Stimulated activated CD4-positive, alpha-beta T cell treated with anti-CD3 and anti-CD28 coated beads, Interleukin-1b, Interleukin-23, amount 100 ng/mL, for 24 hours (primary cell): ENCODE measurements around the gene SLC34A1.
A peak's percentile ranks its signal among the peaks of the same experiment; 100 is the strongest.
"Not testable (repeated sequence)": the region's sequence is repeated elsewhere in the genome, so short reads cannot be mapped to it uniquely, and the experiment has no call there.

ENCODE experiments used
- DNase-seq, 4 experiments: peaks; one replicate each; pipeline ENCODE4 v3.0.0-alpha.2; 2020; ENCODE audit warnings: low read depth in 4 of 4, low spot score in 1 of 4

SLC34A1 gene

DNA sequence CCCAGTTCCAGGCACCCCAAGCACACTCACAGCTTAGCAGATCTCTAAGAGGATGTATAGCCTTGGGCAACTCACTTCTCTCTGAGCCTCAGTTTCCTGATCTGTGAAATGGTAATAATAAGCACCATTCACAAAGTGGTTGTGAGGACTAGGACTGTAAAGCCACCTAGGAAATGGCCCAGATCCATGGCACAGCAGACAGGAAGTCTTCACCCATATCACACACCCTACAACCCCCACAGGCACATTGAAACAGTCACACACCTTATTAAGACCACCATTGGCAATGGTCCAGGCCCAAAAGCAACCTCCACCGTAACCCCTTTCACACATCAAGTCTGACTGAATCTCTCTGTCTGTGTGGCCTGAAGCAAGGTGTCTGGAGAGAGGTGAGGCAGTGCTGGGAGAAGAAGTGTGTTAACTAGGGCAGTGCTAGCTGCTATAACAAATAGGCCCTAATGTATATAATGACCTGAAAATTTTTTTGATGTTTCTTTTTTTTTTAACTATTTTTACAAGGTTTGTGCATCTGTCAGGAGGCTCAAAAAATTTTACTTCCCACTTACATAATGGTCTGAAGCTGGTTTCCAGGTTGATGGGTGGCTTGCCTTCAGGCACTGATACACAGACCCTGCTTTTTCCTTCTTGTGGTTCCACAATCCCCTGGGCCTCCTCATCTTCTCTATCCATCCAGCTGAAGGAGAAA is 28.9 kb upstream of the SLC34A1 start:
- DNase-seq, result no peak

DNA sequence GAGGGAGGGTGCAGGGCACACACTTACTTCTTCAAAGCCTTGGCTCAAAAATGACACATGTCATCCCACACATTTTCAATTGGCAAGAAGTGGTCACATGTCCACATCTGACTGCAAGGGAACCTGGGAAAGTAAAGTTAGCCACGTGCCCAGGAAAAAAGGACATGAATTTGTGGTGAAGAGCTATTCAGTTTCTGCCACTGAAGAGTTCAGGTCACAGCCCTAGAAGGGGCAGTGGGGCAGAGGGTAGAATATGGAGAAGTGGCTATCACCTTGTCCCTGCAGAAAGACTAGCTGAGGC is 28.4 kb upstream of the SLC34A1 start:
- DNase-seq, result no peak

DNA sequence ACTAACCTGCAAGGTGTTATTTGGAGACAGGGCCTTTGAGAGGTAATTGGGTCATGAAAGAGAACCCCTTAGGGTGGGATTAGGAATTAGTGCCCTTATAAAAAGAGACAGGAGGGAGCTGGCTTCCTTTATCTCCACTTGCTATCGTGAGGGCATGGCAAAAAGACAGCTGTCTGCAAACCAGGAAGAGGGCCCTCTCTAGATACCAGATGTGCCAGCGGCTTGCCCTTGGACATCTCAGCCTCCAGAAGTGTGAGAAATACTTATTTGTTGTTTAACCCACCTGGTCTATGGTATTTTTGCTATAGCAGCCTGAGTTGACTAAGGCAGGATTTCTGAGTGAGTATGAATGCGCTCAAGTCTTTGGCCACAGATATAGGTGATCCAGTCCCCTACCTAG is 27.5 kb upstream of the SLC34A1 start:
- no peak for DNase-seq

DNA sequence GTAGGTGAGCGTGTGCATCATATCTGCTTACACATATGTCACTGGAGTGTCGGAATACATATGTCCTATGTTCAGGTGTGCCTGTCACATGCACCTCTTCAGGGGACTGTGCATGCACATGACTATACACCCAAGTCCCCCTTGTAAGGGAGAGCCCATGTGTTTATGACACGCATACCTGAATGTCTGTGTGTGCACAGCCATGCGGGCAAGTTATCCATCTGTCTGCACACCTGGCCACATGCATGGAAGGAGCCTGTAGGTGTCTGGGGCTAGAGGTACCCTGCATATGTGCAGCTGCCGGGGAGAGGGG is 27.1 kb upstream of the SLC34A1 start:
- DNase-seq, result no peak

DNA sequence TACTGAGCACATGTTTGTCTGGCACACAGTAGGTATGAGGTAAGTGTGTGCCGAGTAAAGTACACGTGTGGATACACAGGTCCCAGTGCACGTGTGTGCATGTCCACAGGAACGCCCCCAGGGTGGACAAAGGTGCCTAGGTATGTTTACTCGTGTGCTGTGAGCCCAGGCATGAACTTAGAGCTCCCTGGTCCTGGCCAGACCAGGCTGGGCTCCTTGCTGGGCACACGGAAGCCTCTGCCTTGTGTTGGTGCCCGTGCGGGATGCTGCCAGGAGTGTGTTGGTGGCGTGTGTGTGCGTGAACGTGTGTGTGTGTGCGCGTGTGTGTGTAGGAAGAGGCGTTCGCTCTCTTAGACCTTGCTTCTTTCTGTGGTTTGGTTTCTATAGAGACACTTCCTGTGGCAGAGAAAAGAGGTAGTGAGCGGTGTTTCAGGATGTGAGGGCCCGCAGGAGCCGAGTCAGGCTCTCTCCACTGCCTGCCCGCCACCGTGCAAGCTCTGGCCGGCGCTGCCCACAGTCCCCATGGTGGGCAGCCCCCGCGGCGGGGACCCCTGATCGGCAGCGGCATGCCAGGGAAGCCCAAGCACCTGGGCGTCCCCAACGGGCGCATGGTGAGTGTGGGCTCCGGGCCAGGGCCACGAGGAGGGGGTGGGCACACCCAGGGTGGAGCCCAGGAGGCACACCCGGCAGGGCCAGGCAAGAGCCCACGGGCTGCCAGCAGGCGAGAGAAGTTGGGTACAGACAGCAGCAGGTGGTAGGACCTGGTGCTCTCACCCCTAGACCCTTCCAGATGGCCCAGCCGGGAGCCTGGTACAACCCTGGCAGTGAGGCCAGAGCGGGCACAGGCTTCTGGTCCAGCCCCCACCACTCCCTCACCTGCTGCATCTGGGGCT is 26.5 kb upstream of the SLC34A1 start, which contains the start of gene RGS14:
Gene RGS14, plus strand, starts transcription at position 466 of the 893 bp plus-strand sequence. Its CDS starts 101 bp downstream, at position 567.
- DNase-seq, result peak in 3 of 4 experiments; percentile 33 to 44 (median 42)

DNA sequence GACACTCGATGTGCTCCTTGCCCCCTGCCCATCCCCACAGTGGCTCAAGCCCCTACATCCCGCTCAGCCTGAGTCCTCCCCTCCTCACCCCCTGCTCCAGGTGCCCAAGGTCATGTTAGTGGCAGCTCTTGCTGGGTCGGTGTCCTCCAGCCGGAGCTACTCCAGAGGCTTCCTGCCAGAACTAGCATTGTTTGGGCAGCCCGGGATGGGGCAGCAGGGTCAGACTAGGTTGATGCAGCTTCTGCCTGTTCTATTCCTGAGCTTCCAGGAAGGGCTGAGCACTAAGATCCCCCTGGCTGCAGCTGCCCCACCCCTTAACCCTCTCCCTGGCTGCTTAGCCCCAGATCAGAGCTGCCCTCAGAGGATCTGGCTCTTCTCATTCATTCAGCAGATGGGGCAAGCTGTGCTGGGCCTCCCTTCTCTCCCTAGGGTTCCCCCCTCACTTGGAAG is 25.8 kb upstream of the SLC34A1 start:
- DNase-seq, result no peak

DNA sequence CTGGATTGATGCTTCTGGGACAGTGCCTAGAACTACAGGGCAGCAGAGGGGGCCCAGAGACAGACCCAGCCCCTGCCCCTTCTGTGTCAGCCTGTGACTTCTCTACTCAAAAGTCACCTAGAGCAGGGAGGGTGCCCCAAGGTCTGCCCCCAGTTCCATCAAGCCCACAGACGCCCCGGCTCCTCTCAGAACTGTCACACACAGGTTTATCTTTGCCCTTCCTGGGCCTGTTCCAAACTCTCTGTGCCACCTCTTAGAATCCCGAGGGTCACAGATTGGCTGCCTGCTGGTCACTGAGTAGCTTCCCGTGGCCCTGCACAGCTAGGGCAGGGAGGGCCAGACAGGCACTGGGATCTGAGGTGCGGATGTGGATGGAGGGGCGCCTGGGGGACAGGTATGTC is 24.8 kb upstream of the SLC34A1 start:
- DNase-seq, result no peak

DNA sequence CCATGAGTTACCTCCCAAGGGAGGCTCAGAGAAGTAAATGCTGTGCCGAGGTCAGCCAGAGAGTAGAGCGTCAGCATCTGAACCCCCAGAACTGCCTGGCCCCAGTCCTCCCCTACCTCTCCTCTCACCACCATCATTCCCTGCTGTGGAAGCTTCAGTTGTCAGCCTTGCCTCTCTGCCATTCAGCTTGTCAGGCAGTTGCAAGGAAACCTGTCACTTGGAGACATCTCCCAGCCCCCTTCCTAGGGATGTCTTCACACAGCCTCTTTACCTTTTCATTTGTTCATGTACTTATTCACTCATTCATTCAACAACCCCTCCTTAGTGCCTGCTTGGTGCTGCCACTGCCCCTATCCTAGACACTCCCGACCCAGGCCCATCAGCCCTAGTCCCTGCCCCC is 24.4 kb upstream of the SLC34A1 start:
- no peak for DNase-seq

DNA sequence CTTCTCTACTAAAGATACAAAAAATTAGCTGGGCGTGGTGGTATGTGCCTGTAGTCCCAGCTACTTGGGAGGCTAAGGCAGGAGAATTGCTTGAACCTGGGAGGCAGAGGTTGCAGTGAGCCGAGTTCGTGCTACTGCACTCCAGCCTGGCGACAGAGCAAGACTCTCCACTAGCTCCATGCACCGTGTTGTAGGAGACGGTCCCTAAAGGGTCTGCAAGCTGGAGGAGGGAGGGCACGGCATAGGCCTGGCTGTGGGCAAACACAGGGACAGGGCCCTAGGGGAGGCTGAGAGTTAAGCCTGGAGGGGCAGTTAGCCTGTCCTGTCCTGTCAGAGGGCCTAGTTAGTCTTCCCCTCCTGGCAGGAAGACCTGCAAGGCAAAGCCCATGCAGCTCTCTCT is 23.5 kb upstream of the SLC34A1 start:
- not testable (repeated sequence) for DNase-seq

DNA sequence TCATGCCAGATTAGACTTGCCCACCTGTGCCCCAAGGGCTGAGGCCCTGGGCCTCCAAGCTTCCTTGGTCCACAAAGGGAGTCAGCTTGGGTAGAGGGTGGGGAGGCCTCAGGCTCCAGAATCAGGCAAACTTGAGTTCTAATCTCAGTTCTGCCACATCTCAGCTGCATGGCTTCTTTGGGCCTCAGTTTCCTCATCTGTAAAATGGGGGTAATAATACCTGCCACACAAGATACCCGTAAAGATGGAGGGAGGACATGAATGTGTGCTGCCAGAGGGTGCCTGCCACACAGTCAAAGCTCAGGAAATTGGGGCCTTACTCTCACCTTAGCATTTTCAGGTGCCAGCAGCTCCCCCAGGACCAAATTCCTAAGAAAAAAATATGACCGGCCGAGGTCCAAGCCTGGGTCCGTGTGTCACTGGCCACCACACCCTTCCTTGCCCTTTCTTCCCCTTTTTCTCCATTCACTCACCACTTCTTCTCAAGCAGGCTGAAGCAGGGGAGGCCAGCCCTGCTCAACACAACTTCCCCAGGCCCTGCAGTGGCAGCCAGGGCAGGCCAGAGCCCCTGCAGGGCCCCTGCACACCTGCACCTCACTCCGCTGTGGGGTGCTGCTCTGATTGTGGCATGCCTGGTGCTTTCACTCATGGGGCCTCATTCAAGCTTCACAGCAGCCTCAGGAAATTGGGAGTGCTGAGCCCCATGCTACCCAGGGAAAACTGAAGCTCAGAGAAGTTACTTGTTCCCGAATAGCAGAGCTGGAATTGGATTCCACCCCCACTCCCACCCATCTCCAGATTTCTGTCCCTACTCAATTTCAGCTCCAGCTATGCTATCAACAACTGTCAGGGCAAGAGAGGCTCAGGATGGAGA is 22.6 kb upstream of the SLC34A1 start:
- DNase-seq, result no peak

DNA sequence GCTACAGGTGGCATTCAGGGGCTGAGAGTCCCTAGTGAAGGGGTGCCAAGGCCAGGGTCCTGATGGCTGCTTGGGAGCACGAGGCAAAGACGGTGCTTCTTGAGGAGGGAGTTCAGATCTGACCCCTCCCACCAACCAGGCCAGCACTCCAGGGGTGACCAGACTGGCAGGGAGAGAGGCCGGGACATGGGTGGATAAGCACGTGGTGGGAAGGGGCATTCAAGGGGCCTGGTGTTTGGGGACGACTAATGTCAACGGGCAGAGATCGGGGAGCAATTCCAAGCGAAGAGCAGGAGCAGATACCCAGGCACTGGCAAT is 22.0 kb upstream of the SLC34A1 start:
- no peak for DNase-seq

DNA sequence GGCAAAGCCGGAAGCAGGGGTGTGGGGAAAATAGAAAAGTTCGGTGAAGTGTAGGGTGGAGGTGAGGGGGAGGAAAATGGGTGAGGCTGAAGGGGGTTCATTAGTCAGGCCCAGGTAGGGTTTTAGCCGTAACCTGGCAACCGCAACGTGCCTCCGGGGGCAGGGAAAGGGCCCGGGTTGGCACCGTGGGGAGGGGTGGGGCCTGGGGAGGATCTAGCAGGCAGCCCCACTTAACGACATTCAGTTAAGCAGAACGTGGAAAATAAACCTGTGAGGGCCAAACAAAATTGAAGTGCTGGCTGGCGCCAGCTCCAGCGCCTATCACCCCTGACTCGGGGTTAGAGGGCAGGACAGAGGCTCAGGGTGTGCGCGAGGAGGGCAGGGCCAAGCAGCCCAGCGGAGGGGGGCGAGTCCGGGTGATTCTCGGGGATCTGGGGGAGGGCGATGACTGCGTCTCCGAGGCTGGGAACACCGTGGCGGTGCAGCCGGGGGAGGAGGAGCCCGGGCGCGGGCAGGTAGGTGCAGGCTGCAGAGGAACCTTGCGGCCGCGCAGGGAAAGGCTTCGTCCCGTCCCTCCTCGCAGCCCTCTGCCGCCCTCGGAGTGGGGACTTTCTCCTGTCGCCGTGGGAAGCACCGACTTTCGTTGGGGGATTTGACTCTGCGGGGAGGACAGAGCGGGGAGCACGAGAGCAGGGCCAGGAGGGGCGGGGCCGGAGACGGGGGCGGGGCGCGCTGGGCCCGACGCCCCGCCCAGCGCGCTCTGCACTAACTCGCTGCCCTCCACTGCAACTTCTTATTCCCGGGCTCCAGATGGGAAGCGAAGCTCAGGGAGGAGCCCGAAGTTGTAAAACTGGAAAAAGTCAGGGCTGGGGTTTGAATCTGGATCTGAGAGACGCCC is 21.4 kb upstream of the SLC34A1 start:
- peak in 3 of 4 experiments; percentile 39 to 62 (median 60) for DNase-seq

DNA sequence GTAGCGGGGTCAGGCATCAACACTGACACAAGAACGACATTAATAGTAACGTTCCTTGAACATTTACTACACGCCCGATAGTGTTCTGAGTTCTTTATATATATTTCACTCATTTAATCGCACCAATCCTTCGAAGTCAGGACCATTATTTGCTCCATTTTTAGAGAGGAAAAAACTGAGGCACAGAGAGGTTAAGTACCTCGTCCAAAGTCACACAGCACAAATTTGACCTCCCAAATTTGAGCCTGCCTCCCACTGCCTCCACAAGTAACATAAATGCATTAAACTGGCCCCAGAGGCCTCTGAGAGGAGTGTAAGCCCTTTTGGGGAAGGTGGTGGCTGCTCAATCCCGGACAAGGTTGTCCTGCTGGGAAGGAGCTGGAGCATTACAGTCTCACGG is 20.7 kb upstream of the SLC34A1 start:
- DNase-seq, result no peak

DNA sequence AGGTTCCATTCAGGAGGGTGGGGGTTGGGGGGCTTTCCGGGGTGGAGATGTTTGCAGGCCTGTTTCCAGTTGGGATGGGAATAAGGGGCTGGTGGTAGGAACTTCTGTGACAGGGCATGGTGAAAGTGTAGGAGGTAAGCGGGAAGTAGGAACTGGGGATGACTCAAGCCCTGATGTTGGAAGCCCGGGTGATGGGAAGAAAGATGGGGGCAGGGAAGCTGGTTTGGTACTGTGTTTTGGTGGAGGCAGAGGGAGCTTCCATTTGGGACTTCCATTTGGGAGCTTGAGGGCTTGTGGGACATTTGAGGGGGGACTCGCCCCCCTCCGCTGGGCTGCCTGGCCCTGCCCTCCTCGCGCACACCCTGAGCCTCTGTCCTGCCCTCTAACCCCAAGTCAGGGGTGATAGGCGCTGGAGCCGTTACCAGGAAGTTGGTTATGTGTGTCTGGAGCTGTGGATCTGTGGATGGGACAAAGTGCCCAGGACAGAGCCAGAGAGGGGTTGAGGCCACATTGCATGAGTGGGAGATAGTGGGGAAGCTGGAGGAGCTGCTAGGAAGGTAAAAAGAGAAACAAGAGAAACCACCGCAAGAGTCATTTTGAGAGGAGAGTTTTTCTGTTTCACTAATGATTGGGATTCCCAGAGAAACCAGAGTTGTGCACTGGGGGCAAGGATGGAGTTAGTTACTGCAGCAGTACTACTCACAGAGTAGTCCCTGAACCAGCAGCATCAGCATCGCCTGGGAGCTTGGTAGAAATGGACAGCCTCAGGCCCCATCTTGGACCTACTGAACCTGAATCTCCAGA is 19.9 kb upstream of the SLC34A1 start:
- no peak for DNase-seq

DNA sequence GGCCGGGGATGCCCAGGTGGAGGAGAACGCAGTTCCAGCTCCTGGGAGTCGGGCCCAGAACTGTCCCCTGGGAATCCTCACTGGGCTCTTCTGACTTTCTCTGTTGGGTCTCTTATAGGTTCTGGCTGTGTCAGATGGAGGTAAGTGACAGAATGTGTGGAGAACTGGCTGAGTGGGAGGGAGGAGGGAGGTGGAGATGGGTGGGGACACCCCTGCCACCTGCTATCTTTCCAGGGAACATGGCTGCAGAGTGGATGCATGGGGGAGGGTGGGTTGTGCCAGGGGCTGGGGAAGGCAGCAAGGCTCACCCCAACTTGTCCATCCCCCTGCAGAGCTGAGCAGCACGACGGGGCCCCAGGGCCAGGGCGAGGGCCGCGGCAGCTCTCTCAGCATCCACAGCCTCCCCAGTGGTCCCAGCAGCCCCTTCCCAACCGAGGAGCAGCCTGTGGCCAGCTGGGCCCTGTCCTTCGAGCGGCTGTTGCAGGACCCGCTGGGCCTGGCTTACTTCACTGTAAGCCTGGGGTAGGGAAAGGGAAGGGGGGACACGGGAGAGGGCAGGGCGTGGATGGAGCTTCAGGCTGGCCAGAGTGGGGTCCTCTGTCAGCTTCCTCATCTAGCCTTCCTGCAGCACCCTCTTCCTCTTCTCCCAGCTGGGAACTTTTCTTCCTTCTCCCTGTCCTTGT is 18.2 kb upstream of the SLC34A1 start:
- DNase-seq, result no peak

DNA sequence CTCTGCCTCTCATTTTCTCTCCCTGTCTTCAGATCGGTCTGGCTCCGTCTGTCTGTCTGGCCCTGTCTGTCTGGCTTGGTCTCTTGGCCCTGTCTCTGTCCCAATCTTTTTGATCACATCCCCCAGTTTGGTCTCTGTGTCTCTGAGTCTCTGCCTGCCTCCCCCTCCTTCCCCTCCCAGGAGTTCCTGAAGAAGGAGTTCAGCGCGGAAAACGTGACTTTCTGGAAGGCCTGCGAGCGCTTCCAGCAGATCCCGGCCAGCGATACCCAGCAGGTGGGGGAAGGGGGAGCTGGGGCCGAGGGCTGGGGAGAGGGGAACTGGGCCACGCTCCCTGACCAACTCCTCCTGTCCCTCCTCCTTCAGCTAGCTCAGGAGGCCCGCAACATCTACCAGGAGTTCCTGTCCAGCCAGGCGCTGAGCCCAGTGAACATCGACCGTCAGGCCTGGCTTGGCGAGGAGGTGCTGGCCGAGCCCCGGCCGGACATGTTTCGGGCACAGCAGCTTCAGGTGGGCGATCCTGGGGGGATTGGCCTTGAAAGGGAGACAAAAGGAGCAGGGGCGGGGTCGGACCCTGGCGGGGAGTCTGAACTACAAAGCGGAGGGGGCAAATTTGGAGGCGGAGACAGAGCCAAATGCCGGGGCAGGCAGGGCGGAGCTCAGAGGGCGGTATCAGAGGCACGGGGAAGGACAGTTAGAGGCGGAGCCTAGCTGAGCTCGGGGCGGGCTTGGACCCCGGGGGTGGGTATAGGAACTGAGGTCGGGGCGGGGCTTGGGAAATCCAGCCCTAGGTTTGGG is 17.5 kb upstream of the SLC34A1 start:
- no peak for DNase-seq

DNA sequence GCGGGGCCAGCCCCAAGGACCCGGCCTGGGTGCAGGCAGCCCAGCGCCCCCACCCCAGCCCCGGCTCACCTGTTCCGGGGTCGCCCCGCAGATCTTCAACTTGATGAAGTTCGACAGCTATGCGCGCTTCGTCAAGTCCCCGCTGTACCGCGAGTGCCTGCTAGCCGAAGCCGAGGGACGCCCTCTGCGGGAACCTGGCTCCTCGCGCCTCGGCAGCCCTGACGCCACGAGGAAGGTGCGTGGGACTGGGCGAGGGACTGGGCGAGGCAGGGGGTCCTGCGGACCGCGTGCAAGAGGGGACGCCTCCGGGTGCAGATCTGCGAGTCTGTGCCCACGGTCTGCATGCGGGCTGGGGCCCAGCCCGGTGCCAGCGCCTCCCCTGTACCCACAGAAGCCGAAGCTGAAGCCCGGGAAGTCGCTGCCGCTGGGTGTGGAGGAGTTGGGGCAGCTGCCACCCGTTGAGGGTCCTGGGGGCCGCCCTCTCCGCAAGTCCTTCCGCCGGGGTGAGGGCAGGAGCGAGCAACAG is 16.8 kb upstream of the SLC34A1 start:
- no peak for DNase-seq
